Spleen (tissue), 11 donors: ENCODE data around the gene RIPPLY3. TPM values are rescaled to one million over a fixed set of nuclear protein-coding genes. Genes with fewer than 3 reads are reported as not detected.
"Not testable (repeated sequence)": the region's sequence is repeated elsewhere in the genome, so short reads cannot be mapped to it uniquely, and the experiment has no call there.

Source experiments
- DNase-seq: peaks from one replicate; pipeline ENCODE4 v3.0.0-alpha.2; 2020
- H3K27ac ChIP-seq, 8 donors: fragments of 200-600 bp; sonication (generic) in 7 of 8; 1 replicate in 4 of 8; 2 replicates in 4 of 8; pipeline versions ENCODE4 v1.5.0 to v1.8.0; 2016 to 2021; ENCODE audit warnings: inconsistent platforms in 4 of 8, mild to moderate bottlenecking in 4 of 8, moderate library complexity in 1 of 8
- H3K27me3 ChIP-seq, 7 donors: fragments of 200-600 bp; sonication (generic) in 6 of 7; replicated peaks in 1 of 7; 1 replicate in 4 of 7; 2 replicates in 3 of 7; pipeline versions ENCODE4 v1.5.0 to v1.8.0; 2016 to 2021; ENCODE audit warnings: inconsistent platforms in 3 of 7, mild to moderate bottlenecking in 1 of 7
- H3K36me3 ChIP-seq, 6 donors: fragments of 200-600 bp; sonication (generic) in 5 of 6; 1 replicate in 4 of 6; 2 replicates in 2 of 6; pipeline versions ENCODE4 v1.5.0 to v1.8.0; 2016 to 2021; ENCODE audit warnings: inconsistent platforms in 2 of 6
- H3K4me1 ChIP-seq, 6 donors: fragments of 200-600 bp; sonication (generic) in 5 of 6; 1 replicate in 3 of 6; 2 replicates in 3 of 6; pipeline versions ENCODE4 v1.5.0 to v1.8.0; 2016 to 2021; ENCODE audit warnings: inconsistent platforms in 3 of 6
- H3K4me3 ChIP-seq, 8 donors: fragments of 200-600 bp; sonication (generic) in 7 of 8; 1 replicate in 4 of 8; 2 replicates in 4 of 8; pipeline versions ENCODE4 v1.5.0 to v1.8.0; 2016 to 2021; ENCODE audit warnings: inconsistent platforms in 4 of 8, mild to moderate bottlenecking in 4 of 8, moderate library complexity in 2 of 8
- H3K9me3 ChIP-seq, 8 donors: fragments of 200-600 bp; sonication (generic) in 7 of 8; 1 replicate in 4 of 8; 2 replicates in 4 of 8; pipeline versions ENCODE4 v1.5.0 to v1.8.0; 2016 to 2021; ENCODE audit warnings: inconsistent platforms in 4 of 8
- CTCF ChIP-seq, 11 experiments: fragments of 200-600 bp in 7 of 11; fragments of 450-650 bp in 4 of 11; sonication (generic) in 4 of 11; IDR thresholded peaks in 8 of 11; conservative IDR thresholded peaks in 3 of 11; 1 replicate in 7 of 11; 2 replicates in 4 of 11; pipeline versions ENCODE4 v1.4.0 to v1.8.0; 2016 to 2021; ENCODE audit warnings: antibody characterized with exemption in 11 of 11, inconsistent platforms in 4 of 11, mild to moderate bottlenecking in 1 of 11
- POLR2A ChIP-seq, 3 donors: fragments of 450-650 bp; IDR thresholded peaks; one replicate each; pipeline ENCODE4 v1.5.1; 2017; ENCODE audit warnings: antibody characterized with exemption in 3 of 3, mild to moderate bottlenecking in 1 of 3
- POLR2AphosphoS5 ChIP-seq, 3 donors: sonication (generic); formaldehyde crosslinking; IDR thresholded peaks; one replicate each; pipeline ENCODE4 v1.5.1; 2017; ENCODE audit warnings: antibody characterized with exemption in 3 of 3
- WGBS, 5 donors: extraction: QIAGEN DNeasy Blood & Tissue Kit in 3 of 5; methylation state at CpG; one replicate each; pipeline versions ENCODE4 v1.1.5 to v1.1.7; 2013 to 2018; 5-methylcytosine and 5-hydroxymethylcytosine counted together
- intact Hi-C: fragments of 100-400 bp; cut with DNase I; formaldehyde crosslinking; loops from one replicate; pipeline ENCODE4 v1.15.0; 2023; ENCODE audit warnings: low total_unique reads
- polyA plus RNA-seq, 3 donors: library from polyadenylated mRNA; stranded (reverse); fragments of 200-250 nt; gene quantifications; one replicate each; pipeline ENCODE4 v1.2.1, GENCODE V29; 2013
- total RNA-seq, 7 donors: library from RNA; depleted of rRNA in 3 of 7; stranded (reverse); fragments of >200 nt in 3 of 7; fragmentation: NEBNext Ultra II Directional in 4 of 7; extraction: Animal tissue kit (Norgen Biotek cat#: 25700) in 4 of 7; gene quantifications; one replicate each; pipeline versions ENCODE4 v1.1.0 to v1.2.1, GENCODE V29; 2016 to 2021
- donor health status: healthy with polysubstance abuse.
- donor health status: DM: no; HTN: no; CAD: no; lungs with moderate emphysema.
- donor health status: DM: no; HTN: no; CAD: no.
- donor health status: Bipolar disorder and iron deficiency.
- donor health status: healthy.
- donor health status: DM: no; HTN: no; CAD: no.
- donor health status: DM: yes; HTN: yes; CAD: no.

Gene RIPPLY3
- total and polyA plus RNA-seq, 10 donors, result 0.05 TPM; not detected in 9

GRCh38 chr21:37044643-37045042 lies 38.1 kb downstream of the RIPPLY3 start:
- Histone ChIP-seq H3K4me3 (no peak overlapping the region), H3K27ac (no peak overlapping the region), H3K9me3 (no peaks in the 10 kb centered on the region), H3K4me1 (peaks cover 0 to 7% (median 0%) of the 10 kb centered on the region in 6 donors), H3K36me3 (no peaks in the 10 kb centered on the region), H3K27me3 (peaks cover 0 to 7% (median 0%) of the 10 kb centered on the region in 7 donors)
- intact Hi-C loops, result no loop called here
- WGBS, 5 donors, result 90 to 99% (median 92%) methylated on average over 3 of the region's 3 CpGs
- TF ChIP-seq POLR2AphosphoS5 (IDR thresholded peaks at IDR 0.05), result no peak
- TF ChIP-seq POLR2A (IDR thresholded peaks at IDR 0.05), result no peak
- TF ChIP-seq CTCF (IDR thresholded peaks at IDR 0.05 in 8 of 11, conservative IDR thresholded peaks at IDR 0.05 in 3 of 11), result no peak
- DNase-seq, result no peak

DNA sequence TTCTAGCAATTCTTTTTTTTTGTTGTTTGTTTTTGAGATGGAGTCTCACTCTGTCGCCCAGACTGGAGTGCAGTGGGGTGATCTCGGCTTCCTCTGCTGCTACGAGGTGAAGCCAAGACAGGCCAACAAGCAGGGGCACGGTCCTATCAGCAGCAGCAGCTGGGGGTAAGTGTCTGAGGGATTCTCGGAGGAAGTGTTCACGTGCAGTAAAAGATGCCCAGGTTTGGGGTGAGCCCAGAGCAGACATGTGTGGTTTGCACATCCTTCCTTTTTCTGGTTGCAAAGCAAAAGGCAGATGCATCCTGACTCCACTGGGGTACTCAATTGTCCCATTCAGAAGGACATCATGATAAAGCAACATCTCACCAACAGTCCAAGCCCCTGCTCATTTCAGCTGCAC lies 38.6 kb downstream of the RIPPLY3 start:
- no peaks in the 10 kb centered on the region for H3K36me3 ChIP-seq
- no peak overlapping the region for H3K4me3 ChIP-seq
- no peaks in the 10 kb centered on the region for H3K9me3 ChIP-seq
- intact Hi-C loops, result no loop called here
- no peak overlapping the region for H3K27ac ChIP-seq
- no peak for DNase-seq
- 14 to 27% (median 24%) methylated on average over 6 of the region's 6 CpGs for WGBS, 5 donors
- H3K27me3 ChIP-seq, result peaks cover 0 to 7% (median 0%) of the 10 kb centered on the region in 7 donors
- peaks cover 0 to 7% (median 0%) of the 10 kb centered on the region in 6 donors for H3K4me1 ChIP-seq
- no peak for TF ChIP-seq POLR2AphosphoS5 (IDR thresholded peaks at IDR 0.05)
- no peak for TF ChIP-seq POLR2A (IDR thresholded peaks at IDR 0.05)
- no peak for TF ChIP-seq CTCF (IDR thresholded peaks at IDR 0.05 in 8 of 11, conservative IDR thresholded peaks at IDR 0.05 in 3 of 11)

DNA sequence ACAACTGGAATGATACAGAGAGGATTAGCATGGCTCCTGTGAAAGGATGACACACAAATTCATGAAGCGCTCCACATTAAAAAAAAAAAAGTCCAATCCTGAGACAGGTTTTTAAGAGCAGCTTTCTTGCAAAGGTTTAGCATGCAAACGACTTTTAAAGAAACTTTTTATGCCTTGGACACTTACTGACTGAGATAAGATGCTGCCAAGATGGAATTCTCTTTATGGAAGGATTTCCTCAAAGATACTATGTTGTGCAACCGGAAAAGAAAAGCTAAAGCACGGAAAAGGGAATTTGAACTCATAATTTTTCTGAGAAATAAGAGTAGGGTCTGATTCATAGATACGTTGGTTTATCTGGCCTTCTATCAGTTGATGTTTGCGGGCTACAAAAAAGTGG lies 39.1 kb downstream of the RIPPLY3 start:
- H3K9me3 ChIP-seq, result no peaks in the 10 kb centered on the region
- H3K4me1 ChIP-seq, result peaks cover 0 to 7% (median 0%) of the 10 kb centered on the region in 6 donors
- intact Hi-C loops, result no loop called here
- DNase-seq, result no peak
- H3K36me3 ChIP-seq, result no peaks in the 10 kb centered on the region
- WGBS, 5 donors, result 65 to 74% (median 72%) methylated on average over 6 of the region's 6 CpGs
- H3K27ac ChIP-seq, result no peak overlapping the region
- TF ChIP-seq POLR2A (IDR thresholded peaks at IDR 0.05), result no peak
- no peak for TF ChIP-seq CTCF (IDR thresholded peaks at IDR 0.05 in 8 of 11, conservative IDR thresholded peaks at IDR 0.05 in 3 of 11)
- no peak for TF ChIP-seq POLR2AphosphoS5 (IDR thresholded peaks at IDR 0.05)
- H3K4me3 ChIP-seq, result no peak overlapping the region
- H3K27me3 ChIP-seq, result peaks cover 0 to 7% (median 0%) of the 10 kb centered on the region in 7 donors

DNA sequence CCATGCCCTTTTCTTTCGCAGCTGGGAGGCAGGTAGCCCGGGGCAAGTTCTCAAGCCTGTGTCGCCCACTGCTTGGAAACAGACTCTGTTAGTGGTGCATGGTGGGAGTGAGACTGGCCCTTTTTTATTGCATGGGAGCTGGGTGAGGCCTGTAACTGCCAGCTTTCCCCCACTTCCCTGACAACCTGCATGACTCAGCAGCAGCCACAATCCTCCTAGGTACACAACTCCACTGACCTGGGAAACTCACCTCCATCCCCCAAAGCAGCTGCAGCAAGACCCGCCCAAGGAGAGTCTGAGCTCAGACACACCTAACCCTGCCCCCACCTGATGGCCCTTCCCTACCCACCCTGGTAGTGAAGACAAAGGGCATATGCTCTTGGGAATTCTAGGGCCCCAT lies 40.6 kb downstream of the RIPPLY3 start:
- intact Hi-C loops, result no loop called here
- Histone ChIP-seq H3K36me3 (no peaks in the 10 kb centered on the region), H3K4me1 (peaks cover 0 to 7% (median 0%) of the 10 kb centered on the region in 6 donors), H3K9me3 (no peaks in the 10 kb centered on the region), H3K27ac (no peak overlapping the region), H3K27me3 (peaks cover 0 to 7% (median 0%) of the 10 kb centered on the region in 7 donors), H3K4me3 (no peak overlapping the region)
- DNase-seq, result no peak
- 90 to 96% (median 94%) methylated on average over 4 of the region's 4 CpGs for WGBS, 5 donors
- no peak for TF ChIP-seq POLR2A (IDR thresholded peaks at IDR 0.05)

DNA sequence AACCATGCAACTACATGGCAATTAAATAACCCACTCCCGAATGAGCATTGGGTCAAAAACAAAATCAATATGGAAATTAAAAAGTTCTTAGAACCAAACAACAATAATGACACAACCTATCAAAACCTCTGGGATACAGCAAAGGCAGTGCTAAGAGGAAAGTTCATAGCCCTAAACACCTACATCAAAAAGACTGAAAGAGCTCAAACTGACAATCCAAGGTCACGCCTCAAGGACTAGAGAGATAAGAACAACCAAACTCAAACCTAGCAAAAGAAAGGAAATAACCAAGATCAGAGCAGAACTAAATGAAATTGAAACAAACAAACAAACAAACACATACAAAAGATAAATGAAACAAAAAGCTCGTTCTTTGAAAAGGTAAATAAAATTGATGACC lies 43.2 kb downstream of the RIPPLY3 start:
- intact Hi-C loops, H3K27me3 ChIP-seq, H3K36me3 ChIP-seq, H3K4me1 ChIP-seq, H3K9me3 ChIP-seq, H3K27ac ChIP-seq, H3K4me3 ChIP-seq, DNase-seq: not testable (repeated sequence)
- 59 to 91% (median 84%) methylated on average over 3 of the region's 3 CpGs for WGBS, 5 donors
